ENCODE data around the gene ADGRF1.
"Not testable (repeated sequence)": the region's sequence is repeated elsewhere in the genome, so short reads cannot be mapped to it uniquely, and the experiment has no call there.

Gene ADGRF1

GRCh38 chr6:47022191-47022590 is 19.9 kb downstream of the ADGRF1 start:
- peak; percentile 58 for DNase-seq (ENCODE audit: low spot score)

- no peak for DNase-seq (ENCODE audit: low spot score)
Measured at GRCh38 chr6:47019941-47020340, 22.2 kb downstream of the ADGRF1 start.

- no peak for DNase-seq (ENCODE audit: low spot score)
Measured at GRCh38 chr6:47016909-47017308, 25.2 kb downstream of the ADGRF1 start.

- DNase-seq (ENCODE audit: low spot score): no peak
Measured at GRCh38 chr6:47016261-47016660, 25.9 kb downstream of the ADGRF1 start.

GRCh38 chr6:47014401-47014800 is 27.7 kb downstream of the ADGRF1 start:
- DNase-seq (ENCODE audit: low spot score): peak; percentile 37

GRCh38 chr6:47009583-47009982 is 32.5 kb downstream of the ADGRF1 start:
- DNase-seq (ENCODE audit: low spot score): no peak

GRCh38 chr6:47008397-47008763 is 33.8 kb downstream of the ADGRF1 start:
- DNase-seq (ENCODE audit: low spot score): no peak

GRCh38 chr6:47007657-47008396 is 34.3 kb downstream of the ADGRF1 start:
- DNase-seq (ENCODE audit: low spot score): peak; percentile 19

- no peak for DNase-seq (ENCODE audit: low spot score)
Measured at GRCh38 chr6:47005486-47005885, 36.6 kb downstream of the ADGRF1 start.

GRCh38 chr6:47004463-47004862 is 37.7 kb downstream of the ADGRF1 start:
- DNase-seq (ENCODE audit: low spot score): no peak

- DNase-seq (ENCODE audit: low spot score): no peak
Measured at GRCh38 chr6:47000842-47001241, 41.3 kb downstream of the ADGRF1 start.

GRCh38 chr6:46998436-46999017 is 43.6 kb downstream of the ADGRF1 start:
- DNase-seq (ENCODE audit: low spot score): peak; percentile 39

- no peak for DNase-seq (ENCODE audit: low spot score)
Measured at GRCh38 chr6:46997646-46998045, 44.5 kb downstream of the ADGRF1 start.

- DNase-seq (ENCODE audit: low spot score): peak; percentile 65
Measured at GRCh38 chr6:46996860-46997641, 45.1 kb downstream of the ADGRF1 start.

GRCh38 chr6:46994933-46995332 is 47.2 kb downstream of the ADGRF1 start:
- no peak for DNase-seq (ENCODE audit: low spot score)

GRCh38 chr6:46993846-46994245 is 48.3 kb downstream of the ADGRF1 start:
- DNase-seq (ENCODE audit: low spot score): peak; percentile 96

GRCh38 chr6:46992391-46992790 is 49.7 kb downstream of the ADGRF1 start:
- not testable (repeated sequence) for DNase-seq (ENCODE audit: low spot score)

GRCh38 chr6:46990818-46991510 is 51.2 kb downstream of the ADGRF1 start:
- DNase-seq (ENCODE audit: low spot score): peak; percentile 82

- no peak for DNase-seq (ENCODE audit: low spot score)
Measured at GRCh38 chr6:46990031-46990644, 52.0 kb downstream of the ADGRF1 start.

- no peak for DNase-seq (ENCODE audit: low spot score)
Measured at GRCh38 chr6:46989398-46989797, 52.7 kb downstream of the ADGRF1 start.

- DNase-seq (ENCODE audit: low spot score): peak; percentile 70
Measured at GRCh38 chr6:46985943-46986342, 56.2 kb downstream of the ADGRF1 start.

GRCh38 chr6:46983007-46983411 is 59.1 kb downstream of the ADGRF1 start:
- DNase-seq (ENCODE audit: low spot score): peak; percentile 93
